ENCODE data around the gene GALK2. TPM values are rescaled to one million over a fixed set of nuclear protein-coding genes. Genes with fewer than 3 reads are reported as not detected.

The GALK2 gene
- total RNA-seq, 1 experiment from 2014 or later = 29.0 TPM

GRCh38 chr15:49155834-49156627 is 14.0 kb upstream of the GALK2 start:
- Histone ChIP-seq H3K4me1 (replicated peaks; ENCODE audit: insufficient read depth) (peaks cover 29% of the 10 kb centered on the region), H3K9me2 (ENCODE audit: insufficient read depth) (no peaks in the 10 kb centered on the region), H3K27ac (0 out of 2 replicates have a peak overlapping the region, but pooled peaks have one; percentile 17), H3K79me2 (ENCODE audit: low read depth) (peaks cover 58% of the 10 kb centered on the region), H3F3A (ENCODE audit: insufficient read depth, low read depth) (peaks cover 7% of the 10 kb centered on the region), H3K9me3 (ENCODE audit: insufficient read depth, low read depth) (no peaks in the 10 kb centered on the region), H2AFZ (peak overlapping the region; percentile 97), H3K4me2 (peak overlapping the region; percentile 92), H4K20me1 (ENCODE audit: insufficient read depth) (peaks cover 13% of the 10 kb centered on the region), H3K4me3 (peak overlapping the region; percentile 81), H3K27me3 (ENCODE audit: insufficient read depth, low read depth) (no peaks in the 10 kb centered on the region), H3K36me3 (ENCODE audit: low read depth) (no peaks in the 10 kb centered on the region; the same call in 1 of the 2 replicates)
- TF ChIP-seq EZH2 (IDR thresholded peaks at IDR 0.05; ENCODE audit: low read depth) (no peak), CTCF (conservative IDR thresholded peaks at IDR 0.05) (no peak)
- intact Hi-C loops (cut with micrococcal nuclease; ENCODE audit: unreplicated experiment) = loop anchor here (1.0 to 10.0 kb wide), 3 partner anchors 14 to 469 kb away; partner anchors contain the start of genes DTWD1, FAM227B, GALK2 and SECISBP2L
- CTCF ChIA-PET = interaction anchor here (0.9 to 1.3 kb wide), 2 partner anchors 14 to 110 kb away, joined by 4 to 5 read pairs; partner anchors contain the start of genes GALK2 and SECISBP2L
- POLR2A ChIA-PET (ENCODE audit: unreplicated experiment) = interaction anchor here (0.7 to 1.1 kb wide), 3 partner anchors 12 to 229 kb away, joined by 3 to 6 read pairs (median 3); partner anchors contain the start of gene GALK2
- TSS peak; percentile 58 for BruUV-seq (replicated peaks)
- DNase-seq = no peak

GRCh38 chr15:49163678-49164077 is 6.4 kb upstream of the GALK2 start:
- no peak overlapping the region for H3K27ac ChIP-seq
- H3K9me2 ChIP-seq (ENCODE audit: insufficient read depth) = no peaks in the 10 kb centered on the region
- H3K79me2 ChIP-seq (ENCODE audit: low read depth) = 0 out of 2 replicates have a peak, but pooled peaks cover 3% of the 10 kb centered on the region
- no peaks in the 10 kb centered on the region for H3K27me3 ChIP-seq (ENCODE audit: insufficient read depth, low read depth)
- H3F3A ChIP-seq (ENCODE audit: insufficient read depth, low read depth) = no peaks in the 10 kb centered on the region; the same call in 1 of the 2 replicates
- H3K4me1 ChIP-seq (replicated peaks; ENCODE audit: insufficient read depth) = no peaks in the 10 kb centered on the region; the same call in 1 of the 2 replicates
- TF ChIP-seq EZH2 (IDR thresholded peaks at IDR 0.05; ENCODE audit: low read depth) (no peak), CTCF (conservative IDR thresholded peaks at IDR 0.05) (no peak)
- H4K20me1 ChIP-seq (ENCODE audit: insufficient read depth) = no peaks in the 10 kb centered on the region
- intact Hi-C loops (cut with micrococcal nuclease; ENCODE audit: unreplicated experiment) = no loop called here
- H3K4me3 ChIP-seq = no peak overlapping the region
- CTCF ChIA-PET = no interaction called here
- DNase-seq = peak in 1 of 2 experiments; percentile 35
- no peak overlapping the region for H3K4me2 ChIP-seq
- no TSS peak for BruUV-seq (replicated peaks)
- no peak overlapping the region for H2AFZ ChIP-seq
- POLR2A ChIA-PET (ENCODE audit: unreplicated experiment) = no interaction called here
- no peaks in the 10 kb centered on the region for H3K36me3 ChIP-seq (ENCODE audit: low read depth)
- H3K9me3 ChIP-seq (ENCODE audit: insufficient read depth, low read depth) = no peaks in the 10 kb centered on the region

- Histone ChIP-seq H3K36me3 (ENCODE audit: low read depth) (no peaks in the 10 kb centered on the region), H3K9me2 (ENCODE audit: insufficient read depth) (no peaks in the 10 kb centered on the region), H3K4me3 (no peak overlapping the region), H3K9me3 (ENCODE audit: insufficient read depth, low read depth) (no peaks in the 10 kb centered on the region), H3K4me1 (replicated peaks; ENCODE audit: insufficient read depth) (no peaks in the 10 kb centered on the region; the same call in 1 of the 2 replicates), H3K27ac (no peak overlapping the region), H3K79me2 (ENCODE audit: low read depth) (0 out of 2 replicates have a peak, but pooled peaks cover 3% of the 10 kb centered on the region), H3F3A (ENCODE audit: insufficient read depth, low read depth) (peaks cover 7% of the 10 kb centered on the region), H4K20me1 (ENCODE audit: insufficient read depth) (no peaks in the 10 kb centered on the region), H3K4me2 (no peak overlapping the region), H3K27me3 (ENCODE audit: insufficient read depth, low read depth) (no peaks in the 10 kb centered on the region), H2AFZ (no peak overlapping the region)
- POLR2A ChIA-PET (ENCODE audit: unreplicated experiment) = no interaction called here
- TF ChIP-seq CTCF (conservative IDR thresholded peaks at IDR 0.05) (no peak), EZH2 (IDR thresholded peaks at IDR 0.05; ENCODE audit: low read depth) (no peak)
- BruUV-seq (replicated peaks) = no TSS peak
- intact Hi-C loops (cut with micrococcal nuclease; ENCODE audit: unreplicated experiment) = no loop called here
- CTCF ChIA-PET = no interaction called here
- DNase-seq = no peak
Observed at GRCh38 chr15:49164865-49165264, 5.2 kb upstream of the GALK2 start.
